GM12878 (cell line): Measurements from ENCODE around the gene CD72. TPM values are rescaled to one million over a fixed set of nuclear protein-coding genes. Genes with fewer than 3 reads are reported as not detected.
A peak's percentile ranks its signal among the peaks of the same experiment; 100 is the strongest.

Source experiments
- ATAC-seq: fragments of 200-7000 bp; cut with Tn5 transposase; 3 replicates; pipeline ENCODE4 v1.9.1; 2020; ENCODE audit warnings: mild to moderate bottlenecking, moderate library complexity
- BruUV-seq: library from RNA; stranded (reverse); fragments of 400-500 nt; replicated peaks from 2 replicates; lab custom pipeline; 2021; lab: Mats Ljungman, UMichigan
- CTCF ChIA-PET: fragments of 300-600 bp; sonication (Branson Sonifier 250); formaldehyde crosslinking; extraction: SDS; loops from one replicate; lab custom pipeline; 2021; ENCODE audit warnings: inconsistent platforms; lab: Yijun Ruan, JAX
- POLR2A ChIA-PET: fragments of 350-600 bp; formaldehyde crosslinking; extraction: SDS; loops from one replicate; lab custom pipeline; 2021; ENCODE audit warnings: inconsistent platforms; lab: Charles Lee
- RAD21 ChIA-PET: fragments of 300-600 bp; sonication (Branson Sonifier 250); formaldehyde crosslinking; loops from one replicate; lab custom pipeline; 2023; ENCODE audit warnings: antibody characterized with exemption; ENCODE audit not compliant: unreplicated experiment; lab: Charles Lee
- SMC1A ChIA-PET: fragments of 300-600 bp; sonication (Branson Sonifier 250); formaldehyde crosslinking; loops from one replicate; lab custom pipeline; 2023; ENCODE audit not compliant: unreplicated experiment, uncharacterized antibody; lab: Charles Lee
- DNase-seq: peaks from one replicate; pipeline ENCODE4 v3.0.0-alpha.2; 2011; ENCODE audit warnings: low read depth, low spot score
- FAIRE-seq: peaks from 3 replicates; lab custom pipeline; 2011; peaks lifted over from hg19 to GRCh38; lab: Jason Lieb, UNC
- H2AFZ ChIP-seq: 2 replicates; pipeline ENCODE4 v1.6.0; 2011; ENCODE audit warnings: low read depth, low read length, control low read depth; ENCODE audit not compliant: control insufficient read depth
- H3K27ac ChIP-seq: 2 replicates; pipeline ENCODE4 v1.5.1; 2011; ENCODE audit warnings: control low read depth; ENCODE audit not compliant: control insufficient read depth, insufficient read depth
- H3K27me3 ChIP-seq, 2 experiments: replicated peaks in 1 of 2; 2 replicates each; pipeline versions ENCODE4 v1.6.0 to v1.6.1; 2011; ENCODE audit warnings: low read length in 1 of 2; ENCODE audit not compliant: control insufficient read depth in 2 of 2, insufficient read depth in 2 of 2
- H3K36me3 ChIP-seq, 2 experiments: 2 replicates each; pipeline ENCODE4 v1.5.1; 2011; ENCODE audit warnings: low read length in 1 of 2; ENCODE audit not compliant: control insufficient read depth in 2 of 2, insufficient read depth in 2 of 2
- H3K4me1 ChIP-seq: 2 replicates; pipeline ENCODE4 v1.6.1; 2011; ENCODE audit warnings: mild to moderate bottlenecking, low read length, moderate library complexity, mixed read lengths; ENCODE audit not compliant: control insufficient read depth, insufficient read depth
- H3K4me2 ChIP-seq: 2 replicates; pipeline ENCODE4 v1.6.0; 2011; ENCODE audit warnings: control low read depth; ENCODE audit not compliant: control insufficient read depth, insufficient read depth
- H3K4me3 ChIP-seq: fragments of 200-600 bp; sonication (generic); 2 replicates; pipeline ENCODE4 v1.5.1; 2016
- H3K79me2 ChIP-seq: 2 replicates; pipeline ENCODE4 v1.6.0; 2011; ENCODE audit warnings: low read length; ENCODE audit not compliant: control insufficient read depth, insufficient read depth
- H3K9ac ChIP-seq: 2 replicates; pipeline ENCODE4 v1.8.0; 2011; ENCODE audit warnings: low read length, control low read depth, mixed read lengths; ENCODE audit not compliant: control insufficient read depth, insufficient read depth
- H3K9me3 ChIP-seq: replicated peaks from 3 replicates; pipeline ENCODE4 v1.5.1; 2011; ENCODE audit warnings: mild to moderate bottlenecking, low read length; ENCODE audit not compliant: control insufficient read depth, insufficient read depth
- H4K20me1 ChIP-seq: 2 replicates; pipeline ENCODE4 v1.6.0; 2011; ENCODE audit not compliant: control insufficient read depth, insufficient read depth
- ATF2 ChIP-seq: IDR thresholded peaks from 2 replicates; pipeline ENCODE4 v1.6.1; 2012; ENCODE audit warnings: low read length, inconsistent platforms
- BMI1 ChIP-seq: fragments of 450-650 bp; IDR thresholded peaks from 2 replicates; pipeline ENCODE4 v1.6.1; 2016; ENCODE audit warnings: mild to moderate bottlenecking, moderate library complexity, borderline replicate concordance
- CBX3 ChIP-seq: fragments of 200-600 bp; sonication (generic); IDR thresholded peaks from 2 replicates; pipeline ENCODE4 v1.6.1; 2016; ENCODE audit warnings: low read depth, borderline replicate concordance
- DPF2 ChIP-seq: fragments of 450-650 bp; IDR thresholded peaks from 2 replicates; pipeline ENCODE4 v1.6.1; 2017; ENCODE audit warnings: mild to moderate bottlenecking
- FOS ChIP-seq: IDR thresholded peaks from 3 replicates; pipeline ENCODE4 v1.6.1; 2011; ENCODE audit warnings: borderline replicate concordance; ENCODE audit not compliant: insufficient read length; ENCODE audit errors: extremely low read depth
- IRF4 ChIP-seq: IDR thresholded peaks from 2 replicates; pipeline ENCODE4 v1.6.1; 2011; ENCODE audit warnings: low read depth, low read length
- NR2C2 ChIP-seq: IDR thresholded peaks from 2 replicates; pipeline ENCODE4 v1.6.1; 2011; ENCODE audit warnings: borderline replicate concordance, low read depth; ENCODE audit not compliant: control insufficient read depth, insufficient read length
- RBBP5 ChIP-seq: fragments of 200-600 bp; sonication (generic); conservative IDR thresholded peaks from 2 replicates; pipeline ENCODE4 v1.6.1; 2016
- RELB ChIP-seq: fragments of 450-650 bp; IDR thresholded peaks from 2 replicates; pipeline ENCODE4 v1.6.1; 2017; ENCODE audit warnings: low read depth, mild to moderate bottlenecking, moderate library complexity
- SPI1 ChIP-seq: IDR thresholded peaks from 2 replicates; pipeline ENCODE4 v1.6.1; 2011; ENCODE audit warnings: low read depth, mild to moderate bottlenecking, low read length, moderate library complexity, borderline replicate concordance; ENCODE audit not compliant: insufficient read depth
- SREBF2 ChIP-seq: IDR thresholded peaks from 2 replicates; pipeline ENCODE4 v1.6.1; 2012; ENCODE audit warnings: mild to moderate bottlenecking, low read length
- SUPT20H ChIP-seq: IDR thresholded peaks from 2 replicates; pipeline ENCODE4 v1.6.1; 2011; ENCODE audit warnings: low read depth, mild to moderate bottlenecking, low read length, moderate library complexity, borderline replicate concordance; ENCODE audit not compliant: control insufficient read depth
- USF2 ChIP-seq: IDR thresholded peaks from 2 replicates; pipeline ENCODE4 v1.6.1; 2011; ENCODE audit warnings: low read depth, low read length, improper control_type of control experiment, borderline replicate concordance
- YY1 ChIP-seq: IDR thresholded peaks from 2 replicates; pipeline ENCODE4 v1.6.1; 2011; ENCODE audit warnings: low read depth, mild to moderate bottlenecking, low read length
- ZNF207 ChIP-seq: fragments of 450-650 bp; IDR thresholded peaks from 2 replicates; pipeline ENCODE4 v1.6.1; 2014; ENCODE audit warnings: antibody characterized with exemption, mild to moderate bottlenecking, borderline replicate concordance
- ZNF384 ChIP-seq: IDR thresholded peaks from 2 replicates; pipeline ENCODE4 v1.6.1; 2012; ENCODE audit warnings: low read depth, mild to moderate bottlenecking, low read length, improper control_type of control experiment, borderline replicate concordance
- ZZZ3 ChIP-seq: IDR thresholded peaks from 2 replicates; pipeline ENCODE4 v1.6.1; 2011; ENCODE audit warnings: low read depth; ENCODE audit not compliant: control insufficient read depth, insufficient read length
- WGBS: methylation state at CpG from one replicate; pipeline ENCODE4 v1.1.6; 2016; ENCODE audit warnings: low lambda C conversion rate; ENCODE audit not compliant: insufficient replicate concordance, insufficient coverage; ENCODE audit errors: missing lambda C conversion rate; 5-methylcytosine and 5-hydroxymethylcytosine counted together
- in situ Hi-C: fragments of 300-500 bp; cut with MboI; formaldehyde crosslinking; loops from 9 replicates; pipeline ENCODE4 v1.14.3; 2018; ENCODE audit warnings: mixed read lengths
- intact Hi-C: fragments of 100-400 bp; cut with micrococcal nuclease; formaldehyde crosslinking; loops from one replicate; pipeline ENCODE4 v1.14.2; 2022; ENCODE audit not compliant: unreplicated experiment
- polyA plus RNA-seq, 11 experiments: library from polyadenylated mRNA; depleted of rRNA in 4 of 11; unstranded in 6 of 11; stranded (reverse) in 5 of 11; fragments of >200 nt; fragmentation: Nextera tagmentation in 4 of 11; fragmentation: Illumina TruSeq in 1 of 11; extraction: Ambion mirVana in 4 of 11; extraction: Trizol in 1 of 11; gene quantifications; 1 replicate in 1 of 11; 2 replicates in 10 of 11; pipeline versions ENCODE4 v1.2.1 to v1.2.3, GENCODE V29; 2011 to 2016; ENCODE audit warnings: inconsistent platforms in 2 of 11, missing spikeins in 2 of 11, low read depth in 1 of 11
- total RNA-seq, 4 experiments: library from RNA; depleted of rRNA in 3 of 4; stranded (reverse); fragments of >200 nt in 3 of 4; fragmentation: Illumina TruSeq in 1 of 4; extraction: Trizol in 1 of 4; gene quantifications; 2 replicates each; pipeline versions ENCODE4 v1.2.1 to v1.2.3, GENCODE V29; 2013 to 2021

Gene CD72
- total and polyA plus RNA-seq, 10 of the 15 experiments (the other 5 are each of a cell fraction or from before 2014, with no cell fraction given), result 2.1 to 14.2 (median 4.4) TPM

GRCh38 chr9:35649431-35650340 lies 31.5 kb upstream of the CD72 start:
- whole genome bisulfite sequencing, result under 1% methylated on average over 26 of the region's 26 CpGs
- Histone ChIP-seq H2AFZ (peak overlapping the region; percentile 77), H3K4me1 (peaks cover 31% of the 10 kb centered on the region), H4K20me1 (no peaks in the 10 kb centered on the region), H3K27ac (peak overlapping the region; percentile 93), H3K9ac (peak overlapping the region; percentile 89), H3K4me3 (peak overlapping the region; percentile 100), H3K4me2 (peak overlapping the region; percentile 93), H3K36me3 (no peaks in the 10 kb centered on the region), H3K9me3 (no peaks in the 10 kb centered on the region), H3K27me3 (no peaks in the 10 kb centered on the region), H3K79me2 (peaks cover 20% of the 10 kb centered on the region)
- BruUV-seq, result TSS peak; percentile 78
- intact Hi-C loops, result loop anchor here (10.0 kb wide), 1 partner anchor 175 kb away; the partner anchor contains the start of genes FAM221B and TMEM8B
- DNase-seq (no peak), FAIRE-seq (no peak), ATAC-seq (peak; percentile 24)
- ChIA-PET SMC1A (interaction anchor here (0.8 to 7.7 kb wide), 10 partner anchors 10 to 80 kb away, joined by 3 to 114 read pairs (median 33); partner anchors contain the start of genes ARHGEF39, CCDC107, CREB3 and RMRP), POLR2A (interaction anchor here (1.0 to 11.1 kb wide), 6 partner anchors 11 to 80 kb away, joined by 3 to 163 read pairs (median 46); partner anchors contain the start of genes ARHGEF39, CCDC107, CD72 and CREB3), CTCF (interaction anchor here (0.9 to 8.8 kb wide), 11 partner anchors 7 to 129 kb away, joined by 3 to 139 read pairs (median 53); partner anchors contain the start of genes ARHGEF39, CCDC107, CD72 and CREB3), RAD21 (interaction anchor here (0.5 to 9.6 kb wide), 9 partner anchors 8 to 99 kb away, joined by 3 to 133 read pairs (median 15); partner anchors contain the start of genes ARHGEF39, CCDC107, CREB3 and RMRP)
- in situ Hi-C loops, result no loop called here
- TF ChIP-seq USF2 (no peak), NR2C2 (no peak), RELB (peak; percentile 52; the same call in 1 of the 2 replicates), SUPT20H (no peak), BMI1 (no peak), DPF2 (peak; percentile 38; the same call in 1 of the 2 replicates), ZNF207 (no peak), ZNF384 (no peak), IRF4 (peak; percentile 28; the same call in 1 of the 2 replicates), FOS (no peak), SPI1 (peak; percentile 82), YY1 (peak; percentile 90), ATF2 (no peak), RBBP5 (no peak), CBX3 (no peak), ZZZ3 (no peak), SREBF2 (no peak)
